Keratinocyte (primary cell): ENCODE measurements around the gene PARD3B. TPM values are rescaled to one million over a fixed set of nuclear protein-coding genes. Genes with fewer than 3 reads are reported as not detected.

Source experiments
- DNase-seq: peaks from one replicate; pipeline ENCODE4 v3.0.0-alpha.2; 2011; ENCODE audit warnings: low read depth, missing footprints, low spot score
- FAIRE-seq: peaks from 2 replicates; lab custom pipeline; 2011; peaks lifted over from hg19 to GRCh38; lab: Jason Lieb, UNC
- H2AFZ ChIP-seq: 2 replicates; pipeline ENCODE4 v1.6.0; 2012; ENCODE audit warnings: low read length, control low read depth, inconsistent platforms; ENCODE audit not compliant: control insufficient read depth
- H3K27ac ChIP-seq: 2 replicates; pipeline ENCODE4 v1.5.1; 2011; ENCODE audit warnings: low read length; ENCODE audit not compliant: control insufficient read depth, insufficient read depth
- H3K27me3 ChIP-seq: 3 replicates; pipeline ENCODE4 v1.6.0; 2011; ENCODE audit warnings: low read length; ENCODE audit not compliant: control insufficient read depth, insufficient read depth; ENCODE audit errors: extremely low read depth
- H3K36me3 ChIP-seq, 2 experiments: 2 replicates in 1 of 2; 3 replicates in 1 of 2; pipeline ENCODE4 v1.5.1; 2011; ENCODE audit warnings: low read length in 2 of 2, mild to moderate bottlenecking in 1 of 2; ENCODE audit not compliant: control insufficient read depth in 2 of 2, insufficient read depth in 2 of 2; ENCODE audit errors: extremely low read depth in 1 of 2
- H3K4me1 ChIP-seq: 3 replicates; pipeline ENCODE4 v1.5.1; 2011; ENCODE audit warnings: low read length; ENCODE audit not compliant: control insufficient read depth, insufficient read depth; ENCODE audit errors: extremely low read depth
- H3K4me2 ChIP-seq: 3 replicates; pipeline ENCODE4 v1.6.0; 2011; ENCODE audit warnings: low read depth, low read length; ENCODE audit not compliant: control insufficient read depth, insufficient read depth; ENCODE audit errors: extremely low read depth
- H3K4me3 ChIP-seq, 3 experiments: fragments of 200-600 bp in 1 of 3; sonication (generic) in 1 of 3; 2 replicates in 2 of 3; 3 replicates in 1 of 3; pipeline ENCODE4 v1.5.1; 2011 to 2016; ENCODE audit warnings: low read length in 3 of 3, mild to moderate bottlenecking in 3 of 3, control low read depth in 2 of 3, inconsistent platforms in 1 of 3, low read depth in 1 of 3, mixed read lengths in 1 of 3, mixed run types in 1 of 3, moderate library complexity in 1 of 3; ENCODE audit not compliant: control insufficient read depth in 2 of 3, insufficient read depth in 2 of 3; ENCODE audit errors: extremely low read depth in 1 of 3
- H3K79me2 ChIP-seq: 2 replicates; pipeline ENCODE4 v1.6.0; 2012; ENCODE audit warnings: low read length; ENCODE audit not compliant: control insufficient read depth, insufficient read depth
- H3K9ac ChIP-seq: 3 replicates; pipeline ENCODE4 v1.6.0; 2011; ENCODE audit warnings: low read length; ENCODE audit not compliant: control insufficient read depth, insufficient read depth; ENCODE audit errors: extremely low read depth
- H3K9me1 ChIP-seq: 3 replicates; pipeline ENCODE4 v1.6.0; 2011; ENCODE audit warnings: low read length; ENCODE audit not compliant: control insufficient read depth, insufficient read depth; ENCODE audit errors: extremely low read depth
- H3K9me3 ChIP-seq: 2 replicates; pipeline ENCODE4 v1.5.1; 2012; ENCODE audit warnings: low read depth, low read length; ENCODE audit not compliant: control insufficient read depth
- H4K20me1 ChIP-seq: 3 replicates; pipeline ENCODE4 v1.6.0; 2011; ENCODE audit warnings: low read length; ENCODE audit not compliant: control insufficient read depth, insufficient read depth; ENCODE audit errors: extremely low read depth
- CTCF ChIP-seq, 3 experiments: IDR thresholded peaks in 1 of 3; conservative IDR thresholded peaks in 1 of 3; optimal IDR thresholded peaks in 1 of 3; 2 replicates in 2 of 3; 3 replicates in 1 of 3; pipeline versions ENCODE3 to v1.5.1; 2011; ENCODE audit warnings: low read length in 3 of 3, mild to moderate bottlenecking in 3 of 3, moderate library complexity in 2 of 3, control low read depth in 1 of 3, inconsistent platforms in 1 of 3; ENCODE audit not compliant: insufficient read depth in 2 of 3; ENCODE audit errors: extremely low read depth in 1 of 3
- EZH2 ChIP-seq: IDR thresholded peaks from one replicate; pipeline ENCODE4 v1.6.1; 2012; ENCODE audit warnings: inconsistent platforms, mild to moderate bottlenecking, low read length, moderate library complexity
- dilution Hi-C: fragments of 300-500 bp; cut with MboI; formaldehyde crosslinking; loops from one replicate; pipeline ENCODE4 v1.7.0; 2020; ENCODE audit warnings: low sequenced_read_pairs; ENCODE audit not compliant: extremely low pct_ligation_motif_present
- polyA plus RNA-seq, 5 experiments: library from polyadenylated mRNA; depleted of rRNA in 3 of 5; stranded (reverse) in 3 of 5; stranded (forward) in 1 of 5; unstranded in 1 of 5; fragments of >200 nt; gene quantifications; 1 replicate in 1 of 5; 2 replicates in 3 of 5; 3 replicates in 1 of 5; pipeline versions ENCODE4 v1.2.1 to v1.2.3, GENCODE V29; 2011 to 2012; ENCODE audit warnings: missing spikeins in 2 of 5, low read depth in 1 of 5, low replicate concordance in 1 of 5

Gene PARD3B
- polyA plus RNA-seq, 1 donor (not counting 4 experiments of a cell fraction or from before 2014, with no cell fraction given): 1.2 TPM

DNA sequence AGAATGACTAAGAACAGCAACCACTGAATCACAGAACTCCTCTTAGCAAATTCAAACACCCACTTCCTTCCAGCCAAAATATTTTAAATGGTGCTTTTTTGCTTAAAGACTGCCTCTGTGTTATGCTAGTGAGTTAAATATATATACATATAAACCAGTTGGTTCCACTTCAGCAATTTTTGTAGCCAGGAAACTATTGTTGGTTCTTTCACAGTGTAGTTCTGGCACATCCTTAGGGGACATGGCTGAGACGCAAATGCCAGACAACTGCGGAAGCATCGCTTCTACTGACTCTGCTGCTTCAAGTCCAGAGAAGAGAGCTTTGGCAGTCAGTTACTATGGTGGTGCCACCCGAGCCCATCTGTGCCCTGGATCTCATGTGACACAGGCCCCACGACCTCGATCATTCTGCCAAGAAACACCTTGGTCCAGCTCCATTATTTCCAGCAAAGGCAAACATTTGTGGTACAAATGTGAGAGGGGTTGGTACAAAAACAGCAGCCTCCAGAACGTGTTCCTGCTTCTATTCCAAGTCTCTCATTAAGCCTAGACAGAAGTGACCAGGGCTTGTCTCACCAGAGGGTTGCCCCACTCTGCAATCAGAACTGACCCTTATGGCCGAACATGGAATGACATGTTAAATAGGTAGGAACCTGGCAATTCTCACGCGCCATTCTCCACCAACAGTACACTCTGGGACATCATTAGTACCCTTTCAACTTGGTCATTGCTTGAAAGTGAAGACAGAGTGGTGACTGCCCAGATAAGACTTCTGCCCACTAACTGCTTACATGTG is 1019.3 kb downstream of the PARD3B start:
- FAIRE-seq (no peak), DNase-seq (no peak)
- Histone ChIP-seq H3K79me2 (no peaks in the 10 kb centered on the region), H4K20me1 (no peaks in the 10 kb centered on the region), H3K9me3 (no peaks in the 10 kb centered on the region), H3K27ac (no peak overlapping the region), H3K4me3 (no peak overlapping the region), H3K27me3 (no peaks in the 10 kb centered on the region), H3K36me3 (no peaks in the 10 kb centered on the region), H3K9me1 (no peaks in the 10 kb centered on the region), H2AFZ (no peak overlapping the region), H3K4me2 (no peak overlapping the region), H3K9ac (no peak overlapping the region), H3K4me1 (peaks cover 5% of the 10 kb centered on the region)
- dilution Hi-C loops: no loop called here
- TF ChIP-seq EZH2 (no peak), CTCF (optimal IDR thresholded peaks at IDR 0.05 in 1 of 3, IDR thresholded peaks at IDR 0.05 in 1 of 3, conservative IDR thresholded peaks at IDR 0.05 in 1 of 3; ENCODE audit: extremely low read depth in 1 of 3, insufficient read depth in 2 of 3, low read length in 3 of 3) (no peak)

GRCh38 chr2:205565142-205565522 is 1019.9 kb downstream of the PARD3B start:
- Histone ChIP-seq H3K79me2 (no peaks in the 10 kb centered on the region), H4K20me1 (no peaks in the 10 kb centered on the region), H2AFZ (no peak overlapping the region), H3K4me3 (no peak overlapping the region), H3K9me3 (no peaks in the 10 kb centered on the region), H3K27ac (no peak overlapping the region), H3K36me3 (no peaks in the 10 kb centered on the region), H3K27me3 (no peaks in the 10 kb centered on the region), H3K9me1 (no peaks in the 10 kb centered on the region), H3K9ac (no peak overlapping the region), H3K4me2 (no peak overlapping the region), H3K4me1 (peaks cover 5% of the 10 kb centered on the region)
- dilution Hi-C loops: no loop called here
- DNase-seq: no peak
- no peak for TF ChIP-seq CTCF (optimal IDR thresholded peaks at IDR 0.05 in 1 of 3, IDR thresholded peaks at IDR 0.05 in 1 of 3, conservative IDR thresholded peaks at IDR 0.05 in 1 of 3; ENCODE audit: extremely low read depth in 1 of 3, insufficient read depth in 2 of 3, low read length in 3 of 3)
- FAIRE-seq: no peak
